Measurements from ENCODE around the gene MEAF6. TPM values are rescaled to one million over a fixed set of nuclear protein-coding genes. Genes with fewer than 3 reads are reported as not detected.

MEAF6 gene
- total RNA-seq, 1 experiment from 2014 or later = 51.6 TPM

DNA sequence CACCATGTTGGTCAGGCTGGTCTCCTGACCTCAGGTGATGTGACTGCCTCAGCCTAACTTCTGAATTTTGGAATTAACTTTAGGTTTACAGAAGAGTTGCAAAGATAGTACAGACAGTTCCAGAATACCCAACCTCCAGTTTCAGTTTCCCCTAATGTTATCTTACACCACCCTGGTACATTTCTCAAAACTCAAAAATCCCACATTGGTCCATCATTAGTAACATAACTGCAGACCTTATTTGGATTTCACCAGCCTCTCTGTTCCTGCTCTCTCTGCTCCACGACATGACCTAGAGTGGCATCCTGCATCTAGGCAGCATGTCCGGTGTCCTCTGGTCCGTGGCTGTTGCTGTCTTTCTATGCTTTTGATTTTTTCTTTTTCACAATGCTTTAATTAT, 45.2 kb downstream of the MEAF6 start:
- Histone ChIP-seq H2AFZ (ENCODE audit: low read length) (no peak overlapping the region), H3K4me2 (ENCODE audit: insufficient read depth, insufficient read length, low read length) (no peak overlapping the region), H4K8ac (replicated peaks; ENCODE audit: insufficient read length, low read depth, low read length) (no peak overlapping the region), H3K4me1 (ENCODE audit: insufficient read depth, low read length) (peaks cover 7% of the 10 kb centered on the region; the same call in 1 of the 2 replicates), H2BK15ac (ENCODE audit: low read depth, low read length) (no peak overlapping the region), H4K5ac (ENCODE audit: insufficient read length, low read depth, low read length) (no peak overlapping the region), H3K23me2 (ENCODE audit: insufficient read length, low read depth, low read length, poor library complexity, severe bottlenecking) (peaks cover 5% of the 10 kb centered on the region), H2BK12ac (ENCODE audit: insufficient read length, low read depth, low read length) (no peak overlapping the region), H3K14ac (ENCODE audit: insufficient read depth, low read length) (no peak overlapping the region), H4K20me1 (ENCODE audit: control insufficient read depth, insufficient read depth, insufficient read length) (no peaks in the 10 kb centered on the region), H2BK20ac (ENCODE audit: low read depth, low read length, poor library complexity, severe bottlenecking) (no peak overlapping the region), H2BK120ac (ENCODE audit: low read depth, low read length, poor library complexity, severe bottlenecking) (no peak overlapping the region), H3K79me2 (ENCODE audit: insufficient read depth, low read length) (no peaks in the 10 kb centered on the region), H3K9ac (ENCODE audit: extremely low read depth, insufficient read length, low read length) (no peak overlapping the region), H3T11ph (ENCODE audit: low read length) (no peak overlapping the region), H4K91ac (ENCODE audit: insufficient read length, low read depth, low read length) (no peak overlapping the region), H3K9me3 (ENCODE audit: control insufficient read depth, low read depth, low read length) (no peaks in the 10 kb centered on the region), H3K27ac (ENCODE audit: insufficient read length, low read depth, low read length) (no peak overlapping the region), H3K56ac (ENCODE audit: insufficient read length, low read depth, low read length) (no peak overlapping the region), H3K4ac (ENCODE audit: low read depth, low read length) (no peak overlapping the region), H3K27me3 (ENCODE audit: insufficient read depth, low read length) (peaks cover 4% of the 10 kb centered on the region; the same call in 1 of the 2 replicates), H3K18ac (ENCODE audit: insufficient read length, low read depth, low read length) (no peak overlapping the region), H3K23ac (ENCODE audit: insufficient read length, low read depth, low read length) (no peak overlapping the region), H3K79me1 (ENCODE audit: insufficient read depth, low read depth, low read length, poor library complexity, severe bottlenecking) (no peaks in the 10 kb centered on the region), H2AK5ac (ENCODE audit: insufficient read length, low read length) (no peak overlapping the region), H2BK5ac (ENCODE audit: insufficient read length, low read length) (no peak overlapping the region)
- peaks cover 23 to 25% of the 10 kb centered on the region in 2 experiments for H3K4me1 Mint-ChIP-seq
- H3K4me3 Mint-ChIP-seq = no peak overlapping the region
- TF ChIP-seq, protein P1, sequence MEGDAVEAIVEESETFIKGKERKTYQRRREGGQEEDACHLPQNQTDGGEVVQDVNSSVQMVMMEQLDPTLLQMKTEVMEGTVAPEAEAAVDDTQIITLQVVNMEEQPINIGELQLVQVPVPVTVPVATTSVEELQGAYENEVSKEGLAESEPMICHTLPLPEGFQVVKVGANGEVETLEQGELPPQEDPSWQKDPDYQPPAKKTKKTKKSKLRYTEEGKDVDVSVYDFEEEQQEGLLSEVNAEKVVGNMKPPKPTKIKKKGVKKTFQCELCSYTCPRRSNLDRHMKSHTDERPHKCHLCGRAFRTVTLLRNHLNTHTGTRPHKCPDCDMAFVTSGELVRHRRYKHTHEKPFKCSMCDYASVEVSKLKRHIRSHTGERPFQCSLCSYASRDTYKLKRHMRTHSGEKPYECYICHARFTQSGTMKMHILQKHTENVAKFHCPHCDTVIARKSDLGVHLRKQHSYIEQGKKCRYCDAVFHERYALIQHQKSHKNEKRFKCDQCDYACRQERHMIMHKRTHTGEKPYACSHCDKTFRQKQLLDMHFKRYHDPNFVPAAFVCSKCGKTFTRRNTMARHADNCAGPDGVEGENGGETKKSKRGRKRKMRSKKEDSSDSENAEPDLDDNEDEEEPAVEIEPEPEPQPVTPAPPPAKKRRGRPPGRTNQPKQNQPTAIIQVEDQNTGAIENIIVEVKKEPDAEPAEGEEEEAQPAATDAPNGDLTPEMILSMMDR (conservative IDR thresholded peaks at IDR 0.05) = no peak
- no peak overlapping the region for H3K27ac Mint-ChIP-seq
- peaks cover 18% of the 10 kb centered on the region for H3K27me3 Mint-ChIP-seq (ENCODE audit: low read depth)
- DNase-seq = no peak
- H3K9me3 Mint-ChIP-seq = no peaks in the 10 kb centered on the region
- H3K36me3 Mint-ChIP-seq (ENCODE audit: insufficient read depth in 1 of 3, low read depth in 3 of 3) = no peaks in the 10 kb centered on the region
- no CpG with 5 or more reads among the region's 3 CpGs for WGBS (ENCODE audit: extremely low coverage, insufficient read length, low lambda C conversion rate)
